Measurements from ENCODE around the gene NTMT2. TPM values are rescaled to one million over a fixed set of nuclear protein-coding genes. Genes with fewer than 3 reads are reported as not detected.
A peak's percentile ranks its signal among the peaks of the same experiment; 100 is the strongest.
"Not testable (repeated sequence)": the region's sequence is repeated elsewhere in the genome, so short reads cannot be mapped to it uniquely, and the experiment has no call there.

Gene NTMT2
- not detected for polyA plus RNA-seq (ENCODE audit: insufficient read length)
- long read RNA-seq, donor 1: 0 reads
- long read RNA-seq, donor 2: 0 reads
- long read RNA-seq, donor 3: 0 reads
- long read RNA-seq, donor 4: 0 reads
- long read RNA-seq, donor 5: 0 reads
- long read RNA-seq, donor 6: 0 reads
- long read RNA-seq, donor 7: 0 reads
- long read RNA-seq, donor 8: 0 reads

DNA sequence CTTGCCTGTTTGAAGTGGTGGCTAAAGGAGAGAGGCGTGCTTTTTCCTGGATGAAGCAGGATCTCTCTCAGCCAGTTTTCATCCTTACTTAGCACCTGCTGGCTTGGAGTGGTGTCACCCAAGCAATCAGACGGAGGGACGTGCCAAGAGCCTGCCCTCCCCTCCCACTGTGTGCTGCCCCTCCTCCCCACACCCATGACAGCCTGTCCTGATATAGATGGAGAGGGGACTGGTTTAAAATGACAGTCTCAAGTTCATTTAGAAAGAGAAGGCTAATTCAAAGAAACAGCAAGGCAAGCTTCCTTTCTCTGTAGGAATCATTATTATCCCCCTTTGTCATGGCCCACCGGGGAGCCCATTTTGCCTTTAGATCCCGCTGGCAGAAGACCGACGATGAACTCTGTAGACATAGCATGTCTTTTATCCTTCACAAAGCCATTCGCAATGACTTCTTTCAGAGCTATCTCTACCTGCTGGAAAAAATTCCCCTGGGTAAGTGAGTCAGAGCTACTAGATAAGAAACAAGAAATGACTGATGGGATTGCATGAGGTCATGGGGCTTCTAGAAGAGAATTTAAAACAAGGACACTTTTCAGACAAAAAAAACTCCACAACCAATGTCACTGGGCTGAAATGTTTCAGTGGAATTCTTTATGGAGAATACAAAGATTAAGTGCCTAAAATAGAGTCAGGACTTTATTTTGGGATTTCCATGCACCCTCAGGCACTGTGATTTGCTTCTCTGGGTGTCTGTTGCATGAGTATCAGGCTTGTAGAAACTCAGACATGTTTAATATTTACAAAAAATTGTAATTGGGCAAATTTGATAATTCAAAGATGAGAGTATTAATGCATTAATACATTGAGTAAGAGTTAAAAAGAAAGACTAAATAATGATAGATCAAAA is at the start of gene NTMT2:
TSS of gene NTMT2 (plus strand) at position 190 of the 907 bp plus-strand sequence. CDS start at position 339, 149 bp downstream.
- no peak for DNase-seq

DNA sequence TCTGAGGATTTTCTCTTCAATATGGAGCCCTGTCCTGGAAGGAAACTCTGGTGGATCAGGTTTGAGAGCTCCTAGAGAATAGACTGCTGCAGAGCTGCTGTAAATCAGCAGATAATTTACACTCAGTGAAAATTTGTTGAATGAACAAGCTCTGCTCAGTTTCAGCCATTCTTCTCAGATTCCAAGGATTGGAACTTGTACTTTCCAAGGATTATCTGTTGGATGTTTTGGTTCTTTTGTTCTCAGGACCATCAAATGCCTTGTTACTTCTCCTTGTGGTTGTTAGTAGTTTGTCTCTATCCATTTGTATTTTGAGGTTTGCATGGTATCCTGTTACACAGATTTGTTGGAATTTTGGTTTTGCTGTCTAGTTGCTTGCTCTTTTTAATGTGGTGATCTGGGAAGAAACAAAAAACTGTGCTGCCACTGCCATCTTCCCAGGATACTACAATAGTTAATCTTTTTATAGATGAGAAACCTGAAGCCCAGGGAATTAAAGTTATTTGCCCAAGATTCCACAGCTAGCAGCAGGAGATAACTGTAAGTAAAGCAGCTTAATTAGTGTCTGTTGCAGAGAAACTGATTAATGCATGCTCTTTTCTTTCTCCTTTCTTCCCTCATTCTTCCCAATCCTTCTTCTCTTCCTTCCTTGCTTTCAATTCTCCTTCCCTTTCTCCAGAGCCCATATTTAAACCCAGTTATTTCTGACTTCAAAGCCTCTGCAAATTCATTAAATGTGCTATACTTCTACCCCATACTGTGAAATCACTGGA is 49.6 kb upstream of the NTMT2 start:
- DNase-seq: no peak

DNA sequence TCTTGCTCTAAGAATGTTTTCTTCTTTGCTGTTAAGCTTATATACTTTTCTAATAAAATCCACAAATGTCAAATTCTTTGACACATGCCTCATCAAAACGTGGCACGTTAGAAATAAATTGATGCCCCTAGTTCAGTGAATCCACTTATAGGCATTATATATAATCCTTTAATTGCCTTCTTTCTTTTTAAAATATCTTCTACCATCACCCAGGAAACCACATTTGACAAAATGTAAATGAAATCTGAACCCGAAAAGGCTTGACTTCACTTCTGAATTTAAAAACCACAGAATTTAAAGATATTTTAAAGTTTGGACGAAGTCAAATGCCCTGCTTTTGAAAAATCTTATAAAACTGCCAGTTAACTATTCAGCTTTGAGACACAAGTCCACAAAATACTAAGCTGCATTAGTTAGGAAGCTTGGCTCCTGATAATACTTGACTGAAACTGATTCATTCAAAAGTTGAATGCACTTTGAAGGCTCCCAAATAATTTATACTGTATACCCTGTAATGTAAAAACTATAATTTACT is 48.9 kb upstream of the NTMT2 start:
- no peak for DNase-seq

DNA sequence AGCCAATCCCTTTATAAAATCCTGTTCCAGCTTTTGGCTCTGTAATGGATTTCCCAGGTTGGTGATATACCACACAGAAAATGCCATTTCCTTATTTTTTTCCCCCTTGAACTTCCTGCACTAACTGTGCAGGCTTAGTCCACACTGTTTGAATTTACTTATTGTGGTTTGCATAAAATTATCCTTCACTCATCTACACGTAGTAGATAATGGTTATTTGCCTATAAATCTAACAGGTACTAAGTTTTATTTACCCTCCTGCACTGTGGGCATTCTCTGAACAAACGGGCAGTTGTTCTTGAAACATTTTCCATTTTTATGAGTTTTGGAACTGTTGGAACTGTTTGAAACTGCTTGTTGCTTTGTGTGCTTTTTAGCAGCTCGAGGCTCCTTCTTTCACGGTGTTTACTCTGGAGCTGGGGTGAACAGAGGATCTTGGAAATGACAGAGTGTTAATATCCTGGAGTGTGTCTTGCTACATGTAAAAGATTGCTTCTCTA is 48.3 kb upstream of the NTMT2 start:
- no peak for DNase-seq

DNA sequence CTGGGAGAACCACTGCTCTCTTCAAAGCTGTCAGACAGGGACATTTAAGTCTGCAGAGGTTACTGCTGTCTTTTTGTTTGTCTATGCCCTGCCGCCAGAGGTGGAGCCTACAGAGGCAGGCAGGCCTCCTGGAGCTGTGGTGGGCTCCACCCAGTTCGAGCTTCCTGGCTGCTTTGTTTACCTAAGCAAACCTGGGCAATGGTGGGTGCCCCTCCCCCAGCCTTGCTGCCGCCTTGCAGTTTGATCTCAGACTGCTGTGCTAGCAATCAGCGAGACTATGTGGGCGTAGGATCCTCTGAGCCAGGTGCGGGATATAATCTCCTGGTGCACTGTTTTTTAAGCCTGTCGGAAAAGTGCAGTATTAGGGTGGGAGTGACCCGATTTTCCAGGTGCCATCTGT is 32.6 kb upstream of the NTMT2 start:
- DNase-seq: not testable (repeated sequence)

DNA sequence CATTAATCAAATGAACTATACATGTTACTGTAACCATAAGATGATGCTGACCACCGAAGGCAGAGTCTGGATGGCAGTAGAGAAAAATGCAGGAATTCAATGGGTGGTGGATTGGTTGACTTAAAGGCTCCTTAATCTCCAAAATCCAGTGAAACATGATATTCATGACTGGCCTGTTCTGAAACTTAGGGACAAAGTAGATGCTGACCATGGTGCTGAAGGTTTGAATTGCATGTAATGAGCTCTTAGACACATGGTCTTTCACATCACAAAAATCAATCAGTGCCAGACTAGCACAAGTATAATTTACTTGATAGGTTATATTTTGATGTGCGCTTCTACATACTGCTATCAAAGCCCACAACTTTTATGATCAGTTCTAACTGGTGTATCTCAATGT is 30.9 kb upstream of the NTMT2 start:
- peak; percentile 52 for DNase-seq

DNA sequence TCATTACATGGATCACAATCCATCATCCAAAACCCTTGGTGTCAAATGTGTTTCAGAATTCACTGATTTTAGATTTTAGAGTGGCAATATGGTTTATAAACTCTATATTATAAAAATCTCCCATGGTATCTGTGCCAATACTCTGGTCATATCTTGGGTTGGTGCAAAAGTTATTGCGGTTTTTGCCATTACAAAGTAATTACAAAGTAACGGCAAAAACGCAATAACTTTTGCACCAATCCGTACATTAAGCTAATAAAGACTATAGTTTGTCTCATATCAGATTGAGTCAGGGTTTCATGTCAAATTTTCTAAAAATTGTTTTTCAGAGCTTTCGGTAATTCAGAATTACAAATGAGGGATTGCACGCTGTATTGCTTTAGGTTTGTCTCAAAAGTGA is 23.4 kb upstream of the NTMT2 start:
- DNase-seq: no peak

DNA sequence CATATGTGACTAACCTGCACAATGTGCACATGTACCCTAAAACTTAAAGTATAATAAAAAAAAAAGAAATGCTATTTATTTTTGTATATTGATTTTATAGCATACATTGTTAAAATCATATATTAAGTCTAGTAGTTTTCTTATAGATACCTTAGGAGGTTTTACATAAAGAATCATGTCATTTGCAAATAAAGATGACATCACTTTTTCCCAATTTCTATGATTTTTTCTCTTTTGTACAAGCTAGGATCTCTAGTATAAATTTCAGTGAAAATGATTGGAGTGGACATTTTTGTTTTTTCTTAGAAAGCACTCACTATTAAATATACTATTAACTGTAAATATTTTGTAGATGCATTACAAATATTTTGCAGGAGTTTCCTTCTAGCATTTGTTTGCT is 20.5 kb upstream of the NTMT2 start:
- no peak for DNase-seq

DNA sequence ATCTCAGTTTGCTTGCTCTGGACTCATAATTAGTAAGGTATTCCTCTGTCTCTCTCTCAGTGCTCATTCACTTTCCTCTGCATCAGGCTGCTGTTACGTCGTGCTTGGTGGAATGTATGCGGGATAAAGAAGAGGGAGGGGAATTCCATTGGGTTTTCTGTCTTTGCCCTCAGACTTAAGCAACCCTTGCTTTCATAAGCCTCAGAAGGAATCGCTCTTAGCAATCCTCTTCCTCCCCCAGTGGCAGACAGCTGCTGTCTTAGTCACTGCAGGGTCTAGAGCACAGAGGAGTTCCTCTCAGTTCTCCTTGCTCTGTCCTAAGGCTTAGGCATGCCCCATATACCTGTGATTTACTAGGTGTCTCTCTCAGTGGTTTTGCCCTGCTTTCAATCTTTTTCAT is 19.1 kb upstream of the NTMT2 start:
- peak; percentile 35 for DNase-seq

DNA sequence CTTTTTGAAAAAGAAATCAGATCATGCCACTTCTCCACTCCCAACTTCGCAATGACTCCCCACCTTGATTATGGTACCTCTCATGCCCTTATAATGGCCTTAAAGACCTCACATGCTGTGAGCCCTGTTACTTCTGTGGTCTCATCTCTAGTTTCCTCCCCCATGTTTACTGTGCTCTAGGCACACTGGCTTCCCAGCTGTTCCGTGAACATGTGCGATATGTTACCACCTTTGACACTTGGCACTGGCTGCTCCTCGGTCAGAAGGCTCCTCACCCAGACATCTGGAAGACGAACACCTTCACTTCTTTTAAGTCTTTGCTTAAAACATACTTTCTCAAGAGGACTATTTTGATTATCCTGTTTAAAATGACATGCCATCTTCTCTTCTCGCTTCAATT is 14.3 kb upstream of the NTMT2 start:
- no peak for DNase-seq

DNA sequence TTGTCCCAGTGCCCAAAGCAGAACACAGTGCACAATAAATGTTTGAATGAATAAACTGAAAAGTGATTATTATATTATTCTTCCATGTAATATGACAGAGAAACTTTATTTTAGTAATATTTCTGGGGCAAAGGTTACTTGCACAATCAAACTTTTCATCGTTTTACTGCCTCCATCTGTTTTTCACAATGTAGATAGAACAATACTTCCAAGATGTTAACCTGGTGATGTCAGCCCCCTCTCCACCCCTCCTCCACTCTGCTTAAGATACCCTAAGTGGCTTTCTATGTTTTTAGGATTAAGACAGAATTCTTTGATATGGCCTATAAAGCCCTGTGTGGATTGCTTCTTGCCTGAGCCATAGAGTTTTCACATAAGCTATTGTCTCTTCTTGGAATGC is 13.8 kb upstream of the NTMT2 start:
- no peak for DNase-seq

DNA sequence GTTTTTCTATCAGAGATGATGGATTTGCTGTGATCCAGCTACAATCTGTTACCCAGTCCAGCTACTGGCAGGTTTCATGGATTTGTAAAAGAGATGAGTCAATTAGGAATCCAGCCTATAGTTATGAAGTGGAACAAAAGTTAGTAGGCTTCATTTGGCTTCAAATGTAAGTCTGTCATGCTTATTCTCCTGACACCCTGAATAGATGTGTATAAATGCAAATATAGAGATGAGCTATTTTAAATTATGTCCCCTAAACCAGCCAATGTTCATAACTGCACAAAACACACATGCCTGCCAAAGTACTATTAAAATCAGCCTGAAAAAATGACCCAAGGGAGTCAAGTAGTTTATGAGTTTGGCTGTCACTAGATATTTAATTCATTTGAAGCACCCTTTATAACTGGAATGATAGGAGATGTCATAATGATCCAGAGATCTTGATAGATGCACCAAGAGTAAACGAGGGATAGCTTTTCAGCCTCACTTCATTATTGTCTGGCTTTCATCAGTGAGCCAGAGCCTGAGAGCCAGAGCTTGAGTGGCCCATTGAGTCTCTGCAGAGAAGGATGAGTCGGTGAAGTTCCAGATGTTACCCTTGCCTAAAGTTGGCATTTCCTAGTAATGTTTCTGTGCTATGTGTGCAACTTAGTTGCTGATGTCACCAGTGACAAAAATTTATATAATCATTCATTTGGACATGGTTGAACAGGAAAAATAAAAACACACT is 11.8 kb upstream of the NTMT2 start:
- DNase-seq: no peak

DNA sequence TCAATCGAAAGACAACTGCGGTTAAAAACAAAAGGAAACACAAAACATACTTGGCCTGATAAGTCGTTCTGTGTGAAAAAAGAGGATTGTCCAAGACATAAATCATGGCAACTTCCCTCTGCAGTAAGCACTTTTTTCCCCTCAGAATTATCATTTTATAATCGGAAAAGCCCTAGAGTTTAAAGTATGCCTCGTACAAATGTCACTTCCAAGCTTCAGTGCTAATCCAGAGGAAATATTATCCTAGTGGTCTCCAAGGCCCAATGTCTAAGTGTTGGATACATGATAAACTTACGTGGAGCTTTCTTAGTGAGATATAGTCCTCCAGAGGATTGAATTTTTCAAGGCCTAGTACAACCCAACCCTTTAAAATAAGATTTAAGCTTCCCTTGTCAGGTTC is 11.2 kb upstream of the NTMT2 start:
- DNase-seq: peak; percentile 20

DNA sequence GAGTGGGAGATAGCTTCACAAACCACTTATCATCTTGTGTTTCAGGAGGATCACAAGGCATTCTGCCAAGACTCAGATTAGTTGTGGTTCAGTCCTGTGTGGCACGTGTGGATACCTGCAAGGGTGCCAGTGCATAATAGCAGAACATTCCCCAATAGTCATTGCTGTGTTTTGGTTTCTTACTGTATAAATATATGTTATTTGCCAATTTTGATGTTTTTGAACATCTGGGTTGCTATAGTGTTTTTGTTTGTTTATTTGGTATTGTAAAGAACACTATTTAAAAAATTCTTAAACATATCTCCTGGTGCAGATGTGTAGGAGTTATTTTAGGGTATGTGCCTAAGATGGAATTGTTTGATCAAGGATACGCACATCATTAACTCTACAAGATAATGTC is 5.4 kb upstream of the NTMT2 start:
- DNase-seq: no peak

DNA sequence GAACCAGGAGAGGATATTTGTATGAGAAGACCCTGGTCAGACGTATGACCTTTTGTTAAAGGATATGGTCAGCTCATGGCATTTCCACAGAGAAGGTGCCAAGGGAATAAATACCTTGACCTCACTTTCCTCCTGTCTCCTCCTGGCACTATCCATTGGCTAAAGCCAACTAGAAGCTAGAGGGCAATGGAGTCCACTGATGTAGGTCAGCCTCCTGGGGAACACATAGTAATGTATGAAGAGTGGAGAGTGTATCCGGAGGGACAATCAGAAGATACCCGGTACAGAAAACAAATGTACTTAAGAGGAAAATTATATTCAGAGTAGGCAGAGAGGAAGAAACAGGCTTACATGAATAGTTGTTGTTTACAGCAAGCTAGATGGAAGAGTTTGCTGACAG is 698 bp upstream of the NTMT2 start:
- DNase-seq: no peak

DNA sequence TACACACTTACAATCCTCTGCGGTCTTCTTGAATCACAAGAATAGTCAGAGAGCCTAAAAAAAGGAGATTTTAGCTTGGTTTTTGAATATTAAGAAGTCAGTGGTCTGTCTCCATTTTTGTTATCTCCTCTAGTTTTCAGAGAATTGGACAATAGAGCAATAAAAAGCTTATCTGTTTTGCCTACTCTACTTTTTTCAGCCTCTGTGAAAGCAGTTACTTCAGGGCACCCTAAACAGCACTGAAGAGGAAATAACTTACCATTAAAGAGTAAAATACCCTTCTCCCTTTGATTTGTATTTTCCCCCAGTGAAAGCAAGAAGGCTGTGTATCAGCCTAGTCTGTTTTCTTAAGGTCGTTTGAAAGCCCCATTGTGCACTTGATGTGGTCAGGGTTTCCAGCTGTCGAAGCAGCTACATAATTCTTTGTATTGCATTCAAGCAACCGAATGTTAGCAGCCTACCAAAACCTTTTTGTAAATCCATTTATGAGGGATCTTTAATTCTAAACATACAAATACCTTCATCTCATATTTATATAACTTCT is 1.0 kb downstream of the NTMT2 start:
- no peak for DNase-seq

DNA sequence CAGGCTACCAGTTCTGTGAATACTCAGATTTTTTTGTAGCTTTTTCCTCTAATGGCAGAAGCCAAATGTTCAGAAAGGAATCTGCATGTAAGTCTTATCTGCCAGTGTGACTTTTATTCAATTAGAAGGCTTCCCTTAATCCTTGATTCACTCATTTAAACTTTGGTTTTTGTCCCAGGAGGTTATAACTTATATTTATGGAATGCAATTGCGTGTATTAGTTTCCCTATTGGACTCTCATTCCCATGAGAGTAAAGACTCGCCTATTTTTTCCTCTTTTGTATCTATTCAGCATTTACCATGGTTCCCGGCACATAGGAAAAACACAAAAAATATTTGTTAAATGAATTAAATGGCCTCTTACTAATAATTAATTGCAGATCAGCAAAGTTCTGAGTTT is 3.5 kb downstream of the NTMT2 start:
- no peak for DNase-seq

DNA sequence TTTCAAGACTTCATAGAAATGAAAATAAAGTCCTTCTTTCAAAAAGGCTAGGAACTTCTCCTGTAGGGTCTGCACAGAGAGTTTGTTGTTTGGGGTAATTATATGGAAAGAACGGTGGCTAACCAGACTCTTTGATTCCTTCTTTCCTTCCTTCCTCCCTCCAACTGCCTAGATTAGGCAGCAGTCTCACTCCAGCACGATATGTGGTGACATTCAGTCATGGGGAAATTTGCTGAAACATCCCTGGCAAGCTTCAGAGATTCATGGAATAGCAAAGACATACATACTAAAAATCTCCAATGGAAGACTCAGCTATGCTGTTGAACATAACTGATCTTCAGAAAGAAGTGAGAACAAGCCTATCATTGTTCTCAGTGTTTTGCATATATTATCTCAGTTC is 4.3 kb downstream of the NTMT2 start:
- no peak for DNase-seq

DNA sequence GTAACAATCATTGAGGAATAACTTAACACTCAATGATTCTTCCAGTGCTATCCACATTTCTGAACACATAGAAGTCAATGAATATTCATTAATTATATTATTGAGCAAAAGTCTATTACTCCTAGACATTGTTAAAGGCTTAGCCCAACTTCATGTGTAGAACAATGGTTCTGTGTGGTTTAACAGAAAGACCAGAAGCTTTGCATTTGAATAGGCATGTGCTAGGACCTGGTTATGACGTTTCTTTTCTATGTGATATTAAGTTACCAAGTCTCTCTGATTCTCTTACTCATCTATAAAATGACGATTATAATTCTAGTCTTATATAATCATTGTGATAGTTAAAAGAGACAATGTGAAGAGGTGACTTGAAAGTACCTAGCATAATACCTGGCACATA is 5.2 kb downstream of the NTMT2 start:
- no peak for DNase-seq

DNA sequence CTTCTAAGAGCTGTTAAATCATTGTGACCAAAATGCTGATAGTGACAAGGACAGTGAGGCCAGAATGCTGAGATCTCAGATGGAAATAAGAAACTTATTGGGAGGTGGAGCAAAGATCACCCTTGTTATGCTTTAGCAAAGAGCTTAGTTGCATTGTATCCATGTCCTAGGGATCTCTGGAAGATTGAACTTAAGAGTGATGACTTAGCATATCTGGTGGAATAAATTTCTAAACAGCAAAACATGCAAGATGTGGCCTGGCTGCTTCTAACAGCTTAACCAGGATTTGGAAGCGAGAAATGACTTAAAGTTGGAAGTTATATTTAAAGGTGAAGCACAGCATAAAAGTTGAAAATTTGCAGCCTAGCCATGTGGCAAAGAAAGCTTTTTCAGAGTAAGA is 7.7 kb downstream of the NTMT2 start:
- no peak for DNase-seq

DNA sequence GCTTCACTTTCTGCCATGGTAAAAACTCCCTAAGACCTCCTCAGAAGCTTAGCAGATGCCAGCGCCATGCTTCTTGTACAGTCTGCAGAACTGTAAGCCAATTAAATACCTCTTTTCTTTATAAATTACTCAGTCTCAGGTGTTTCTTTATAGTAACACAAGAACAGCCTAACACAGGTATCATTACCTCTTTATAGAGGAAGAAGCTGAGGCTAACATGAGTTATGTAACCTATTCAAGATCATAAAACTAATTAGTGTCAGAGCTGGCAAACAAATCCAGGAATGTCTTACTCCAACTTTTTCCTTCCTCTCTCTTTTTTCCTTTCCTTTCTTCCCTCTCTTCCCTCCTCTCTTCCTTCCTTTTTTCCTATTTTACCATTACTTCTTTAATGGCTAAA is 9.3 kb downstream of the NTMT2 start:
- no peak for DNase-seq

DNA sequence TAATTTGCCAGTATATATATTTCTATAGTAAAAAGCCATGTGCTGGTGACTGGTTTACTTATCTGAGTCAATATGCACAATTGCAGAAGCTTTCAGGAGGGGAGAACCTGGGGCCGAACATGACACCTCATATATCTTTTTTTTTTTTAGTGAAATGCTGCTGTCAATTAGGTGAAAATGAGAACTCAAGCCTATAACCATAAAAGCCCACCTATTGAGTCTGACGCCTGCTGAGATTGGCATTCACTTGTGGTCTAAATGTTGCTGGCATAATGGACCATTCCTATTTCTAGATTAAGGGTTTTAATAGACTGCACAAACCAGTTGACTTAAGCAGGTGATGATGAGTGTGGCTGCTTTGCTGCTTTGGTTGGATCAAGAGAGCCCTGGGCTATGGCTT is 10.8 kb downstream of the NTMT2 start:
- no peak for DNase-seq

All from left kidney (tissue), 8 donors.